Mucosa of descending colon (tissue), 3 donors: ENCODE results near the gene BCL7A. TPM values are rescaled to one million over a fixed set of nuclear protein-coding genes. Genes with fewer than 3 reads are reported as not detected.
A peak's percentile ranks its signal among the peaks of the same experiment; 100 is the strongest.

Experiments used
- ATAC-seq: fragments of 200-7000 bp; cut with Tn5 transposase; one replicate; pipeline ENCODE4 v1.9.1; 2020; ENCODE audit warnings: mild to moderate bottlenecking, moderate library complexity
- DNase-seq, 3 donors: peaks; one replicate each; pipeline ENCODE4 v3.0.0-alpha.2; 2020
- H3K36me3 ChIP-seq: fragments of 200-600 bp; one replicate; pipeline ENCODE4 v1.8.0; 2021; ENCODE audit warnings: low read depth, mild to moderate bottlenecking
- H3K4me1 ChIP-seq: fragments of 200-600 bp; one replicate; pipeline ENCODE4 v1.8.0; 2021; ENCODE audit warnings: low read depth, mild to moderate bottlenecking
- H3K4me3 ChIP-seq: fragments of 200-600 bp; one replicate; pipeline ENCODE4 v1.8.0; 2021; ENCODE audit warnings: mild to moderate bottlenecking
- H3K9me3 ChIP-seq: fragments of 200-600 bp; one replicate; pipeline ENCODE4 v1.8.0; 2021; ENCODE audit warnings: mild to moderate bottlenecking
- intact Hi-C, 2 donors: fragments of 100-400 bp; cut with DNase I in 1 of 2; cut with micrococcal nuclease in 1 of 2; formaldehyde crosslinking; loops; one replicate each; pipeline versions ENCODE4 v1.11.0 to v1.11.1; 2022; cut with DNase I, micrococcal nuclease
- total RNA-seq, 3 donors: library from RNA; stranded (reverse); fragmentation: NEBNext Ultra II Directional in 2 of 3; extraction: Animal tissue kit (Norgen Biotek cat#: 25700) in 2 of 3; gene quantifications; one replicate each; pipeline versions ENCODE4 v1.2.1 to v1.2.4, GENCODE V29; 2021 to 2023
- TF ChIP-seq, protein P1 (sequence below): fragments of 200-600 bp; IDR thresholded peaks from one replicate; pipeline ENCODE4 v1.8.0; 2022; ENCODE audit warnings: antibody characterized with exemption, mild to moderate bottlenecking
- donor health status: DM: no; HTN: no; CAD: no; lungs with moderate emphysema.
- donor health status: DM: no; HTN: no; CAD: no.
- donor health status: DM: no; HTN: yes; CAD: no.

The BCL7A gene
- total RNA-seq, 3 donors from 2014 or later = 5.2 to 11.6 (median 5.7) TPM

- TF ChIP-seq, protein P1, sequence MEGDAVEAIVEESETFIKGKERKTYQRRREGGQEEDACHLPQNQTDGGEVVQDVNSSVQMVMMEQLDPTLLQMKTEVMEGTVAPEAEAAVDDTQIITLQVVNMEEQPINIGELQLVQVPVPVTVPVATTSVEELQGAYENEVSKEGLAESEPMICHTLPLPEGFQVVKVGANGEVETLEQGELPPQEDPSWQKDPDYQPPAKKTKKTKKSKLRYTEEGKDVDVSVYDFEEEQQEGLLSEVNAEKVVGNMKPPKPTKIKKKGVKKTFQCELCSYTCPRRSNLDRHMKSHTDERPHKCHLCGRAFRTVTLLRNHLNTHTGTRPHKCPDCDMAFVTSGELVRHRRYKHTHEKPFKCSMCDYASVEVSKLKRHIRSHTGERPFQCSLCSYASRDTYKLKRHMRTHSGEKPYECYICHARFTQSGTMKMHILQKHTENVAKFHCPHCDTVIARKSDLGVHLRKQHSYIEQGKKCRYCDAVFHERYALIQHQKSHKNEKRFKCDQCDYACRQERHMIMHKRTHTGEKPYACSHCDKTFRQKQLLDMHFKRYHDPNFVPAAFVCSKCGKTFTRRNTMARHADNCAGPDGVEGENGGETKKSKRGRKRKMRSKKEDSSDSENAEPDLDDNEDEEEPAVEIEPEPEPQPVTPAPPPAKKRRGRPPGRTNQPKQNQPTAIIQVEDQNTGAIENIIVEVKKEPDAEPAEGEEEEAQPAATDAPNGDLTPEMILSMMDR = no peak
- no peak overlapping the region for H3K4me3 ChIP-seq
- H3K9me3 ChIP-seq = no peaks in the 10 kb centered on the region
- intact Hi-C loops = no loop called here
- DNase-seq (no peak), ATAC-seq (no peak)
- no peaks in the 10 kb centered on the region for H3K36me3 ChIP-seq
- peaks cover 19% of the 10 kb centered on the region for H3K4me1 ChIP-seq
Measured at GRCh38 chr12:122020795-122021192, 890 bp upstream of the BCL7A start.

DNA sequence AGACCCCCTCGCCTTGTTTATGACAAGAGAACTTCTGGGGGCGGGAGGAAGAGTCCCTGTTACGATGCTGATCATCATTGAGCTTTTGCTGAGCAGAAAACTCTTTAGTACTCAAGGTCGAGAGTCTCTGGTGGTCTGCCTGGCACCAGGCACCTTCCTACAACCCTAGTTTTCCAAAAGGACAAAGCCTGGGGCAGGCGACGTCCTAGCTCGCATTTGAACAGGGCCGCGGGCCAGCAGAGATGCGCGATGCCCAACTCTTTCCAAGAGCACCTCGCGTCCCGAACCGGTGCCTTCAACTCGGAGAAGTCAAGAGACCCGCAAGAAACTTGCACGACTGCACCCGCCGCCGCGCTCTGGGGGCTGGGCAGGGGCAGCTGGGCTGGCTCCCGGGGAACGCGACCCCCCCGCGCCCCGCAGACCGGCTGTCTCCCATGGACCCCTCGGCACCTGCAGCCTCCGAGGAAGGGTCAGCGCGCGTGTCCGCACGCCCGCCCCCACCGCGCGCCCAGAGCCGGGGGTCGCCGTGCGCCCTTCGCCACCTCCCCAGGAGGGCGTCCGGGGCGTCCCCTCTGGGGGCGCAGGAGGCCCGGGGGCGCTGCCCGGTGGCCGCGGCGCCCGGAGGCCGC lies 377 bp upstream of the BCL7A start:
- TF ChIP-seq, protein P1 = no peak
- DNase-seq (peak in 1 of 3 donors; percentile 57), ATAC-seq (no peak)
- H3K4me3 ChIP-seq = no peak overlapping the region
- peaks cover 19% of the 10 kb centered on the region for H3K4me1 ChIP-seq
- no peaks in the 10 kb centered on the region for H3K9me3 ChIP-seq
- H3K36me3 ChIP-seq = no peaks in the 10 kb centered on the region
- intact Hi-C loops = no loop called here

GRCh38 chr12:122022393-122023338 lies 982 bp downstream of the BCL7A start:
- peak; percentile 13 for ATAC-seq
- DNase-seq = peak in 2 of 3 donors; percentile 31 to 56
- TF ChIP-seq, protein P1 = no peak
- peaks cover 19% of the 10 kb centered on the region for H3K4me1 ChIP-seq
- intact Hi-C loops = no loop called here
- H3K4me3 ChIP-seq = peak overlapping the region; percentile 15
- no peaks in the 10 kb centered on the region for H3K36me3 ChIP-seq
- H3K9me3 ChIP-seq = no peaks in the 10 kb centered on the region

DNA sequence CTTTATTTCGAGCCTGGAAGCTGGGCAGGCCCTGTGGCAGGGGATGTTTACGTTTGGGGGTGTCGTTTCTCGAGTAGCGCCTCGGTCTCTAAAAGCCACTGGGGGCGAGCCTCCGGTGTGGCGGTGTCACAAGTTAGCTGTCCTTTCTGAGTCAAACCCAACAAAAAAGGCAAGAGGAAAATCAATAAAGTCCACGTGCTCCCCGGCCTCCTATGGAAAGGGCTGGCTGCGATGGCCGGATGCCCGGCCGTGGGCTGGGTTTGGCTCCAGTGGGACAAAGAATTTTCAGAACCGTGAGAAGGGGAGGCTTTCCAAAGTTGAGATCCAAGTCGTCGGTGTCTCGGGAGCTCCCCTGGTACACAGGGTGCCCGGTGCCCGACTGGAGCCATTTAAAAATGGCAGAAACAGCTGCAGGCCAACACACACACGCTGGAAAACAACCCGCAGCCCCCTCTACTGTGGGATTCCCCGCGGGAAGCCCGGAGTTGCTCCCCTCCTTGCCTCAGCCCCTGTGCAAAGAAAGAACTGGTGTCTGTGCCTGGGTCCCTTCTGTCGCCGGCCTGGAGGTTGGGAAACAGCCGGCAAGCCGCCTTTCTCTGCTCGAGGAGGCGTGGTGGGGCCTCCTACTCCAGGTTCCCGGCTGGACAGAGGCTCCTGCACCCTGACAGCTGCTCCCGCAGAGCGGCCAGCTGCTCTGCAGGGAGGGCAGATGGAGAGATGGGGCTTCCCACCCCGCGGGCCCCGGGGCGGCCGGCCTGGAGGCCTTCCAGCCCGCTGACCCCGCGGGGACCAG lies 1.9 kb downstream of the BCL7A start:
- intact Hi-C loops = no loop called here
- Histone ChIP-seq H3K4me3 (no peak overlapping the region), H3K36me3 (no peaks in the 10 kb centered on the region), H3K4me1 (peaks cover 19% of the 10 kb centered on the region), H3K9me3 (no peaks in the 10 kb centered on the region)
- TF ChIP-seq, protein P1 = no peak
- DNase-seq (peak; percentile 61 to 65 (median 62)), ATAC-seq (peak; percentile 61)

DNA sequence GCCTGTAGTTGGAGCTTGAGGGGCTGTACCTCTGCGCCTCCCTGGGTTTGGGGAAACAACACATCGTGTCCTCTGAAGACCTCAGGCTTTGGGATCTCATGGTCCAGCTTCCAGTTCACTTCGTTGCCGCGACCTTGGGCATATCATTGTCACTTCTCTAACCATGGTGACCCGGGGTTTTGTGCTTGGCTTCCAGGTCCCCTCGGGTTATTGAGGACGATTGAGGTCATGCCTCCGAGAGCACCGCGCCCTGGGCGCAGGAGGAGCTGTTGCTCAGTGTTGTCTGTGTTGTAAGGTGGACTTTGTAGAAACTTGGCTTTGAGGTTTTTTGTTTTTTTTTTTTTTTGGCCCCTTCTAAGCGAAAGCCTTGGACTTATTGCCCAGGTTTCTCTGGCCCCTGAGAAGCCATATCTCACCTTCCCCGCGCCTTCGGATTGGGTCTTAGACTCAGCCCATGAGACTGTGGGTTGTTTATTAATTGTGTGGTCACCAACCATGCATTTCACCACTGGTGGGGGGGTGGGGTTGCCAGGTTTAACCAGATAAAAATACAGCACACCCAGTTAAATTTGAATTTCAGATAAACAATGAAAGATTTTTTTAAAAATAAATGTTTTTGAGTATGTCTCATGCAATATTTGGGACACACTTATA lies 2.6 kb downstream of the BCL7A start:
- ATAC-seq = no peak
- Histone ChIP-seq H3K4me1 (peaks cover 19% of the 10 kb centered on the region), H3K9me3 (no peaks in the 10 kb centered on the region), H3K36me3 (no peaks in the 10 kb centered on the region), H3K4me3 (no peak overlapping the region)
- intact Hi-C loops = no loop called here
- TF ChIP-seq, protein P1 = no peak
- DNase-seq = no peak
